T-helper 1 cell treated with Interleukin-12 subunit alpha and Interleukin-12 subunit beta and Interleukin-4 antibody, amounts not matched to agents 30 ng/mL and 1 ng/mL, for 36 hours (primary cell): ENCODE measurements around the gene KCNJ5. TPM values are rescaled to one million over a fixed set of nuclear protein-coding genes. Genes with fewer than 3 reads are reported as not detected.

Experiments used
- intact Hi-C: fragments of 100-400 bp; cut with micrococcal nuclease; formaldehyde crosslinking; loops from one replicate; pipeline ENCODE4 v1.15.1; 2024
- total RNA-seq: library from RNA; stranded (reverse); gene quantifications from 2 replicates; pipeline ENCODE4 v1.2.3, GENCODE V29; 2022

The KCNJ5 gene
- total RNA-seq, 1 donor from 2014 or later, result not detected

GRCh38 chr11:128927683-128928336, 36.7 kb downstream of the KCNJ5 start:
- intact Hi-C loops, result no loop called here

- intact Hi-C loops, result no loop called here
These were observed 37.2 kb downstream of the KCNJ5 start for GRCh38 chr11:128928400-128928799.

- intact Hi-C loops, result no loop called here
These were observed 38.3 kb downstream of the KCNJ5 start for GRCh38 chr11:128929468-128929867.

GRCh38 chr11:128929991-128930390, 38.8 kb downstream of the KCNJ5 start:
- intact Hi-C loops, result no loop called here

GRCh38 chr11:128931066-128931465, 39.9 kb downstream of the KCNJ5 start:
- intact Hi-C loops, result no loop called here

- intact Hi-C loops, result no loop called here
These were observed 40.5 kb downstream of the KCNJ5 start for GRCh38 chr11:128931668-128932067.

GRCh38 chr11:128933481-128934178, 42.5 kb downstream of the KCNJ5 start:
- intact Hi-C loops, result no loop called here

- intact Hi-C loops, result no loop called here
These were observed 43.2 kb downstream of the KCNJ5 start for GRCh38 chr11:128934351-128934750.

GRCh38 chr11:128934926-128935325, 43.8 kb downstream of the KCNJ5 start:
- intact Hi-C loops, result no loop called here

- intact Hi-C loops, result no loop called here
These were observed 45.6 kb downstream of the KCNJ5 start for GRCh38 chr11:128936606-128937251.

- intact Hi-C loops, result no loop called here
These were observed 46.3 kb downstream of the KCNJ5 start for GRCh38 chr11:128937480-128937879.

- intact Hi-C loops, result no loop called here
These were observed 47.2 kb downstream of the KCNJ5 start for GRCh38 chr11:128938156-128938885.

- intact Hi-C loops, result no loop called here
These were observed 48.4 kb downstream of the KCNJ5 start for GRCh38 chr11:128939591-128939990.

- intact Hi-C loops, result no loop called here
These were observed 49.0 kb downstream of the KCNJ5 start for GRCh38 chr11:128940156-128940555.

- intact Hi-C loops, result no loop called here
These were observed 49.4 kb downstream of the KCNJ5 start for GRCh38 chr11:128940603-128941002.

- intact Hi-C loops, result no loop called here
These were observed 50.0 kb downstream of the KCNJ5 start for GRCh38 chr11:128941110-128941509.

- intact Hi-C loops, result no loop called here
These were observed 50.6 kb downstream of the KCNJ5 start for GRCh38 chr11:128941573-128942271.

- intact Hi-C loops, result no loop called here
These were observed 51.1 kb downstream of the KCNJ5 start for GRCh38 chr11:128942272-128942612.

GRCh38 chr11:128942817-128943427, 51.8 kb downstream of the KCNJ5 start, which contains the start of gene TP53AIP1:
TP53AIP1 (minus strand) TSS chr11:128942871; CDS start chr11:128937818, 5,053 bp downstream.
- intact Hi-C loops, result no loop called here

- intact Hi-C loops, result no loop called here
These were observed 52.3 kb downstream of the KCNJ5 start for GRCh38 chr11:128943428-128943976.
